Natural killer cell (primary cell): ENCODE measurements around the gene DBNDD2. TPM values are rescaled to one million over a fixed set of nuclear protein-coding genes. Genes with fewer than 3 reads are reported as not detected.
A peak's percentile ranks its signal among the peaks of the same experiment; 100 is the strongest.

Experiments
- ATAC-seq, 3 donors: fragments of 150-1000 bp in 2 of 3; fragments of 200-7000 bp in 1 of 3; cut with Tn5 transposase; 1 replicate in 1 of 3; 2 replicates in 2 of 3; pipeline ENCODE4 v1.10.0; 2021; ENCODE audit warnings: mild to moderate bottlenecking in 2 of 3, moderate library complexity in 2 of 3
- DNase-seq, 2 donors: peaks; one replicate each; pipeline versions ENCODE4 v3.0.0 to v3.0.0-alpha.2; 2013 to 2021; ENCODE audit warnings: mixed read lengths in 1 of 2
- H3K27ac ChIP-seq: one replicate; pipeline ENCODE4 v1.5.1; 2013; ENCODE audit warnings: mild to moderate bottlenecking, low read length
- H3K27me3 ChIP-seq: one replicate; pipeline ENCODE4 v1.6.1; 2013; ENCODE audit warnings: low read length; ENCODE audit not compliant: control insufficient read depth, insufficient read depth
- H3K36me3 ChIP-seq: one replicate; pipeline ENCODE4 v1.6.1; 2013; ENCODE audit warnings: low read length; ENCODE audit not compliant: control insufficient read depth, insufficient read depth
- H3K4me1 ChIP-seq: one replicate; pipeline ENCODE4 v1.6.1; 2013; ENCODE audit warnings: low read length; ENCODE audit not compliant: control insufficient read depth, insufficient read depth
- H3K4me3 ChIP-seq: one replicate; pipeline ENCODE4 v1.5.1; 2013; ENCODE audit warnings: low read length
- H3K9me3 ChIP-seq: one replicate; pipeline ENCODE4 v1.6.1; 2013; ENCODE audit warnings: low read length; ENCODE audit not compliant: control insufficient read depth, insufficient read depth
- H3K27ac Mint-ChIP-seq, 2 donors: one replicate each; pipeline ENCODE4 v1.8.0; 2022; ENCODE audit warnings: mild to moderate bottlenecking in 2 of 2, mixed read lengths in 2 of 2, moderate library complexity in 1 of 2
- H3K27me3 Mint-ChIP-seq, 2 donors: one replicate each; pipeline ENCODE4 v1.8.0; 2022; ENCODE audit warnings: low read depth in 2 of 2, mixed read lengths in 2 of 2
- H3K36me3 Mint-ChIP-seq: one replicate; pipeline ENCODE4 v1.8.0; 2022; ENCODE audit warnings: mixed read lengths
- H3K4me1 Mint-ChIP-seq, 2 donors: one replicate each; pipeline ENCODE4 v1.8.0; 2022; ENCODE audit warnings: mixed read lengths in 2 of 2
- H3K4me3 Mint-ChIP-seq: one replicate; pipeline ENCODE4 v1.8.0; 2022; ENCODE audit warnings: mild to moderate bottlenecking, moderate library complexity, mixed read lengths
- H3K9me3 Mint-ChIP-seq, 2 donors: one replicate each; pipeline ENCODE4 v1.8.0; 2022; ENCODE audit warnings: mixed read lengths in 2 of 2
- CTCF ChIP-seq: fragments of 200-600 bp; IDR thresholded peaks from one replicate; pipeline ENCODE4 v1.8.0; 2022; ENCODE audit warnings: antibody characterized with exemption
- WGBS: methylation state at CpG from one replicate; pipeline ENCODE4 v1.1.7; 2013; ENCODE audit warnings: missing lambda C conversion rate; ENCODE audit not compliant: insufficient coverage; 5-methylcytosine and 5-hydroxymethylcytosine counted together
- intact Hi-C: fragments of 100-400 bp; cut with micrococcal nuclease; formaldehyde crosslinking; loops from one replicate; pipeline ENCODE4 v1.14.2; 2022
- total RNA-seq, 4 donors: library from RNA; stranded (reverse); fragments of 120-200 nt in 1 of 4; gene quantifications; one replicate each; pipeline versions ENCODE4 v1.2.3 to v1.2.4, GENCODE V29; 2013 to 2022

DBNDD2 gene
- total RNA-seq, 3 donors from 2014 or later (not counting 1 experiment from before 2014, with no cell fraction given) = 13.0 to 14.7 (median 13.3) TPM

GRCh38 chr20:45416917-45417316 is 8.8 kb downstream of the DBNDD2 start:
- H3K4me1 Mint-ChIP-seq = peaks cover 36 to 43% of the 10 kb centered on the region in 2 donors
- TF ChIP-seq CTCF = no peak
- Histone ChIP-seq H3K4me1 (peaks cover 22% of the 10 kb centered on the region), H3K27ac (no peak overlapping the region), H3K9me3 (no peaks in the 10 kb centered on the region), H3K4me3 (peak overlapping the region; percentile 78), H3K27me3 (no peaks in the 10 kb centered on the region), H3K36me3 (peaks cover 34% of the 10 kb centered on the region)
- no peaks in the 10 kb centered on the region for H3K9me3 Mint-ChIP-seq
- 60% methylated on average over 1 of the region's 2 CpGs for WGBS
- H3K4me3 Mint-ChIP-seq = peak overlapping the region; percentile 93
- peaks cover 8% of the 10 kb centered on the region for H3K36me3 Mint-ChIP-seq
- ATAC-seq (no peak), DNase-seq (no peak)
- no peaks in the 10 kb centered on the region for H3K27me3 Mint-ChIP-seq
- intact Hi-C loops = loop anchor here (1.0 to 2.0 kb wide), 2 partner anchors 20 to 54 kb away; partner anchors contain the start of gene SYS1
- peak overlapping the region; percentile 93 to 95 for H3K27ac Mint-ChIP-seq

- ATAC-seq (no peak), DNase-seq (no peak)
- TF ChIP-seq CTCF = no peak
- Histone ChIP-seq H3K27ac (no peak overlapping the region), H3K4me1 (peaks cover 22% of the 10 kb centered on the region), H3K4me3 (no peak overlapping the region), H3K27me3 (no peaks in the 10 kb centered on the region), H3K36me3 (peaks cover 53% of the 10 kb centered on the region), H3K9me3 (no peaks in the 10 kb centered on the region)
- Mint-ChIP-seq H3K4me3 (no peak overlapping the region), H3K27me3 (no peaks in the 10 kb centered on the region), H3K36me3 (peaks cover 15% of the 10 kb centered on the region), H3K9me3 (no peaks in the 10 kb centered on the region), H3K27ac (peak overlapping the region; percentile 33 to 62), H3K4me1 (peaks cover 36 to 43% of the 10 kb centered on the region in 2 donors)
- 87% methylated on average over 15 of the region's 17 CpGs for WGBS
- intact Hi-C loops = no loop called here
Measured at GRCh38 chr20:45419188-45420091, 11.4 kb downstream of the DBNDD2 start.

GRCh38 chr20:45420125-45420524 is 12.0 kb downstream of the DBNDD2 start:
- H3K27ac ChIP-seq = no peak overlapping the region

More at GRCh38 chr20:45420125-45420524, 12.0 kb downstream of the DBNDD2 start:
- Mint-ChIP-seq H3K27ac (peak overlapping the region in 1 of 2 donors; percentile 62), H3K36me3 (peaks cover 15% of the 10 kb centered on the region), H3K4me1 (peaks cover 35 to 43% of the 10 kb centered on the region in 2 donors), H3K27me3 (no peaks in the 10 kb centered on the region), H3K9me3 (no peaks in the 10 kb centered on the region), H3K4me3 (no peak overlapping the region)
- Histone ChIP-seq H3K4me3 (no peak overlapping the region), H3K27me3 (no peaks in the 10 kb centered on the region), H3K4me1 (peaks cover 22% of the 10 kb centered on the region), H3K36me3 (peaks cover 57% of the 10 kb centered on the region), H3K9me3 (no peaks in the 10 kb centered on the region)
- ATAC-seq (no peak), DNase-seq (no peak)
- 96% methylated on average over 8 of the region's 8 CpGs for WGBS
- intact Hi-C loops = no loop called here
- TF ChIP-seq CTCF = no peak
